Activated CD4-positive, alpha-beta T cell treated with anti-CD3 and anti-CD28 coated beads, Interleukin-2, Interleukin-4, amounts not matched to agents 100 ng/mL and 50 ng/mL, durations not matched to agents 16 hours and 8 hours (primary cell): Measurements from ENCODE around the gene SLC24A4.
A peak's percentile ranks its signal among the peaks of the same experiment; 100 is the strongest.
"Not testable (repeated sequence)": the region's sequence is repeated elsewhere in the genome, so short reads cannot be mapped to it uniquely, and the experiment has no call there.

Experiments used
- DNase-seq: peaks from one replicate; pipeline ENCODE4 v3.0.0-alpha.2; 2020; ENCODE audit warnings: low spot score

SLC24A4 gene

GRCh38 chr14:92520102-92521057 is 197.4 kb downstream of the SLC24A4 start:
- DNase-seq = no peak

GRCh38 chr14:92521058-92521415 is 198.1 kb downstream of the SLC24A4 start:
- DNase-seq = no peak

GRCh38 chr14:92523752-92524151 is 200.8 kb downstream of the SLC24A4 start:
- DNase-seq = no peak

- no peak for DNase-seq
Observed at GRCh38 chr14:92524602-92525185, 201.7 kb downstream of the SLC24A4 start.

GRCh38 chr14:92525322-92526095 is 202.5 kb downstream of the SLC24A4 start:
- no peak for DNase-seq

GRCh38 chr14:92527721-92528120 is 204.8 kb downstream of the SLC24A4 start:
- DNase-seq = no peak

- no peak for DNase-seq
Observed at GRCh38 chr14:92528486-92529100, 205.6 kb downstream of the SLC24A4 start.

- DNase-seq = no peak
Observed at GRCh38 chr14:92529903-92530302, 206.9 kb downstream of the SLC24A4 start.

- DNase-seq = peak; percentile 49
Observed at GRCh38 chr14:92531106-92531873, 208.3 kb downstream of the SLC24A4 start.

- DNase-seq = no peak
Observed at GRCh38 chr14:92532490-92533163, 209.7 kb downstream of the SLC24A4 start.

GRCh38 chr14:92534932-92535643 is 212.1 kb downstream of the SLC24A4 start:
- DNase-seq = no peak

- DNase-seq = not testable (repeated sequence)
Observed at GRCh38 chr14:92536231-92536630, 213.3 kb downstream of the SLC24A4 start.

GRCh38 chr14:92538412-92538985 is 215.5 kb downstream of the SLC24A4 start:
- DNase-seq = no peak

- DNase-seq = no peak
Observed at GRCh38 chr14:92539419-92539818, 216.5 kb downstream of the SLC24A4 start.

GRCh38 chr14:92539875-92540274 is 216.9 kb downstream of the SLC24A4 start:
- DNase-seq = no peak

- no peak for DNase-seq
Observed at GRCh38 chr14:92540472-92541048, 217.6 kb downstream of the SLC24A4 start.

- DNase-seq = no peak
Observed at GRCh38 chr14:92542766-92543554, 220.0 kb downstream of the SLC24A4 start.

- no peak for DNase-seq
Observed at GRCh38 chr14:92544051-92544720, 221.2 kb downstream of the SLC24A4 start.
